Measurements from ENCODE around the gene MXRA8. TPM values are rescaled to one million over a fixed set of nuclear protein-coding genes. Genes with fewer than 3 reads are reported as not detected.

MXRA8 gene
- total RNA-seq, 1 donor from 2014 or later = 345 TPM

- Histone ChIP-seq H3K9me3 (no peaks in the 10 kb centered on the region), H3K4me3 (no peak overlapping the region), H3K36me3 (peaks cover 13 to 21% of the 10 kb centered on the region in 2 donors), H3K27ac (no peak overlapping the region), H3K27me3 (no peaks in the 10 kb centered on the region), H3K4me1 (peaks cover 8 to 11% of the 10 kb centered on the region in 2 donors)
- TF ChIP-seq CTCF (IDR thresholded peaks at IDR 0.05) = no peak
- intact Hi-C loops (cut with DNase I) = no loop called here
- DNase-seq (ENCODE audit: low spot score in 2 of 2) = no peak
These were observed 28.8 kb downstream of the MXRA8 start for GRCh38 chr1:1329304-1330210.

GRCh38 chr1:1328254-1328653, 30.1 kb downstream of the MXRA8 start:
- TF ChIP-seq CTCF (IDR thresholded peaks at IDR 0.05) = no peak
- intact Hi-C loops (cut with DNase I) = no loop called here
- H3K36me3 ChIP-seq = peaks cover 13 to 21% of the 10 kb centered on the region in 2 donors
- no peaks in the 10 kb centered on the region for H3K27me3 ChIP-seq
- no peak overlapping the region for H3K4me3 ChIP-seq
- no peaks in the 10 kb centered on the region for H3K9me3 ChIP-seq
- H3K27ac ChIP-seq = no peak overlapping the region
- no peak for DNase-seq (ENCODE audit: low spot score in 2 of 2)
- H3K4me1 ChIP-seq = peaks cover 8 to 16% of the 10 kb centered on the region in 2 donors

GRCh38 chr1:1327291-1327690, 31.1 kb downstream of the MXRA8 start:
- no peaks in the 10 kb centered on the region for H3K9me3 ChIP-seq
- H3K27me3 ChIP-seq = no peaks in the 10 kb centered on the region
- no peak overlapping the region for H3K4me3 ChIP-seq
- no peak for TF ChIP-seq CTCF (IDR thresholded peaks at IDR 0.05)
- intact Hi-C loops (cut with DNase I) = no loop called here
- no peak overlapping the region for H3K27ac ChIP-seq
- H3K4me1 ChIP-seq = peaks cover 8 to 22% of the 10 kb centered on the region in 2 donors
- H3K36me3 ChIP-seq = peaks cover 13 to 21% of the 10 kb centered on the region in 2 donors
- no peak for DNase-seq (ENCODE audit: low spot score in 2 of 2)

- peak overlapping the region; percentile 70 to 89 for H3K4me3 ChIP-seq
- no peaks in the 10 kb centered on the region for H3K27me3 ChIP-seq
- no peak overlapping the region for H3K27ac ChIP-seq
- no peaks in the 10 kb centered on the region for H3K9me3 ChIP-seq
- peaks cover 8 to 30% of the 10 kb centered on the region in 2 donors for H3K4me1 ChIP-seq
- intact Hi-C loops (cut with DNase I) = no loop called here
- no peak for DNase-seq (ENCODE audit: low spot score in 2 of 2)
- H3K36me3 ChIP-seq = peaks cover 13 to 27% of the 10 kb centered on the region in 2 donors
- no peak for TF ChIP-seq CTCF (IDR thresholded peaks at IDR 0.05)
These were observed 32.2 kb downstream of the MXRA8 start for GRCh38 chr1:1326075-1326605.

GRCh38 chr1:1325288-1326074, 32.9 kb downstream of the MXRA8 start:
- peaks cover 13 to 28% of the 10 kb centered on the region in 2 donors for H3K36me3 ChIP-seq
- H3K27me3 ChIP-seq = no peaks in the 10 kb centered on the region
- DNase-seq (ENCODE audit: low spot score in 2 of 2) = no peak
- H3K4me3 ChIP-seq = peak overlapping the region; percentile 70 to 89
- TF ChIP-seq CTCF (IDR thresholded peaks at IDR 0.05) = no peak
- peak overlapping the region; percentile 70 to 72 for H3K27ac ChIP-seq
- no peaks in the 10 kb centered on the region for H3K9me3 ChIP-seq
- intact Hi-C loops (cut with DNase I) = loop anchor here (2.0 kb wide), 1 partner anchor 17 kb away; the partner anchor contains the start of gene PUSL1
- H3K4me1 ChIP-seq = peaks cover 8 to 33% of the 10 kb centered on the region in 2 donors
